CD14-positive monocyte (primary cell): ENCODE results near the gene AOPEP. TPM values are rescaled to one million over a fixed set of nuclear protein-coding genes. Genes with fewer than 3 reads are reported as not detected.

Source experiments
- DNase-seq, 3 donors: peaks; one replicate each; pipeline ENCODE4 v3.0.0-alpha.2; 2011 to 2022
- H2AFZ ChIP-seq: 2 replicates; pipeline ENCODE4 v1.6.0; 2012; ENCODE audit warnings: mild to moderate bottlenecking, low read depth, low read length, inconsistent platforms; ENCODE audit not compliant: insufficient read depth, poor library complexity, severe bottlenecking
- H3K27ac ChIP-seq, 2 donors: 1 replicate in 1 of 2; 2 replicates in 1 of 2; pipeline ENCODE4 v1.5.1; 2012 to 2013; ENCODE audit warnings: low read length in 2 of 2, control low read depth in 1 of 2, inconsistent platforms in 1 of 2, low read depth in 1 of 2, mild to moderate bottlenecking in 1 of 2
- H3K27me3 ChIP-seq, 2 donors: one replicate each; pipeline versions ENCODE4 v1.6.0 to v1.6.1; 2011 to 2013; ENCODE audit warnings: low read length in 2 of 2; ENCODE audit not compliant: control insufficient read depth in 2 of 2, insufficient read depth in 2 of 2
- H3K36me3 ChIP-seq, 2 donors: replicated peaks in 1 of 2; 1 replicate in 1 of 2; 2 replicates in 1 of 2; pipeline versions ENCODE4 v1.5.1 to v1.6.1; 2012 to 2013; ENCODE audit warnings: low read length in 2 of 2, control low read depth in 1 of 2, inconsistent platforms in 1 of 2, mild to moderate bottlenecking in 1 of 2; ENCODE audit not compliant: insufficient read depth in 2 of 2, control insufficient read depth in 1 of 2
- H3K4me1 ChIP-seq, 2 donors: 1 replicate in 1 of 2; 2 replicates in 1 of 2; pipeline versions ENCODE4 v1.5.1 to v1.6.1; 2012 to 2013; ENCODE audit warnings: low read length in 2 of 2, control low read depth in 1 of 2, inconsistent platforms in 1 of 2, mild to moderate bottlenecking in 1 of 2, moderate library complexity in 1 of 2; ENCODE audit not compliant: insufficient read depth in 2 of 2, control insufficient read depth in 1 of 2
- H3K4me2 ChIP-seq: replicated peaks from 2 replicates; pipeline ENCODE3; 2012; ENCODE audit warnings: low read length, moderate library complexity, mild to moderate bottlenecking; ENCODE audit not compliant: poor library complexity, severe bottlenecking; ENCODE audit errors: extremely low read depth
- H3K4me3 ChIP-seq, 3 experiments: fragments of 200-600 bp in 1 of 3; sonication (generic) in 1 of 3; replicated peaks in 1 of 3; 1 replicate in 2 of 3; 2 replicates in 1 of 3; pipeline ENCODE4 v1.5.1; 2011 to 2013; ENCODE audit warnings: low read length in 3 of 3, mild to moderate bottlenecking in 3 of 3, control low read depth in 2 of 3, low read depth in 2 of 3, inconsistent platforms in 1 of 3, moderate library complexity in 1 of 3
- H3K79me2 ChIP-seq: 2 replicates; pipeline ENCODE4 v1.6.0; 2012; ENCODE audit warnings: mild to moderate bottlenecking, control low read depth, inconsistent platforms, low read length, moderate library complexity; ENCODE audit not compliant: insufficient read depth
- H3K9ac ChIP-seq: 2 replicates; pipeline ENCODE4 v1.6.0; 2017; ENCODE audit warnings: low read length, mild to moderate bottlenecking; ENCODE audit not compliant: insufficient read depth, poor library complexity, severe bottlenecking
- H3K9me3 ChIP-seq, 2 donors: replicated peaks in 1 of 2; 1 replicate in 1 of 2; 2 replicates in 1 of 2; pipeline versions ENCODE4 v1.5.1 to v1.6.1; 2012 to 2013; ENCODE audit warnings: low read length in 2 of 2, control low read depth in 1 of 2; ENCODE audit not compliant: control insufficient read depth in 1 of 2, insufficient read depth in 1 of 2
- H4K20me1 ChIP-seq: 2 replicates; pipeline ENCODE4 v1.6.0; 2012; ENCODE audit warnings: mild to moderate bottlenecking, low read length, control low read depth, moderate library complexity; ENCODE audit not compliant: insufficient read depth
- H3K27ac Mint-ChIP-seq, 7 donors: one replicate each; pipeline ENCODE4 v1.8.0; 2020; ENCODE audit warnings: mild to moderate bottlenecking in 7 of 7, mixed read lengths in 7 of 7, moderate library complexity in 6 of 7, inconsistent platforms in 2 of 7
- H3K27me3 Mint-ChIP-seq, 3 donors: one replicate each; pipeline ENCODE4 v1.8.0; 2021 to 2022; ENCODE audit warnings: low read depth in 3 of 3, mild to moderate bottlenecking in 3 of 3, mixed read lengths in 3 of 3, moderate library complexity in 3 of 3, inconsistent platforms in 1 of 3
- H3K36me3 Mint-ChIP-seq, 2 donors: one replicate each; pipeline ENCODE4 v1.8.0; 2020; ENCODE audit warnings: mixed read lengths in 2 of 2, inconsistent platforms in 1 of 2, mild to moderate bottlenecking in 1 of 2
- H3K4me1 Mint-ChIP-seq: one replicate; pipeline ENCODE4 v1.8.0; 2020; ENCODE audit warnings: mild to moderate bottlenecking, mixed read lengths
- H3K4me3 Mint-ChIP-seq, 2 donors: one replicate each; pipeline ENCODE4 v1.8.0; 2020; ENCODE audit warnings: mild to moderate bottlenecking in 2 of 2, mixed read lengths in 2 of 2, moderate library complexity in 1 of 2
- H3K9me3 Mint-ChIP-seq, 7 donors: one replicate each; pipeline ENCODE4 v1.8.0; 2020 to 2022; ENCODE audit warnings: mixed read lengths in 7 of 7, mild to moderate bottlenecking in 6 of 7, moderate library complexity in 6 of 7, inconsistent platforms in 2 of 7
- WGBS: methylation state at CpG from one replicate; pipeline ENCODE4 v1.1.5; 2013; ENCODE audit warnings: missing lambda C conversion rate; ENCODE audit not compliant: insufficient coverage; 5-methylcytosine and 5-hydroxymethylcytosine counted together
- intact Hi-C, 2 donors: fragments of 100-400 bp; cut with micrococcal nuclease; formaldehyde crosslinking; loops; one replicate each; pipeline versions ENCODE4 v1.15.0 to v1.15.1; 2023
- polyA plus RNA-seq, 3 donors: library from polyadenylated mRNA; depleted of rRNA in 1 of 3; unstranded in 2 of 3; stranded (reverse) in 1 of 3; fragments of 300-500 nt in 2 of 3; fragments of >200 nt in 1 of 3; fragmentation: Illumina TruSeq in 2 of 3; gene quantifications; 1 replicate in 2 of 3; 2 replicates in 1 of 3; pipeline ENCODE4 v1.2.3, GENCODE V29; 2012 to 2021
- TF ChIP-seq, protein P1 (sequence below): fragments of 200-600 bp; IDR thresholded peaks from one replicate; pipeline ENCODE4 v1.8.0; 2022; ENCODE audit warnings: antibody characterized with exemption, mild to moderate bottlenecking

AOPEP gene
- polyA plus RNA-seq, 3 donors, result 3.0 to 4.1 (median 3.1) TPM

DNA sequence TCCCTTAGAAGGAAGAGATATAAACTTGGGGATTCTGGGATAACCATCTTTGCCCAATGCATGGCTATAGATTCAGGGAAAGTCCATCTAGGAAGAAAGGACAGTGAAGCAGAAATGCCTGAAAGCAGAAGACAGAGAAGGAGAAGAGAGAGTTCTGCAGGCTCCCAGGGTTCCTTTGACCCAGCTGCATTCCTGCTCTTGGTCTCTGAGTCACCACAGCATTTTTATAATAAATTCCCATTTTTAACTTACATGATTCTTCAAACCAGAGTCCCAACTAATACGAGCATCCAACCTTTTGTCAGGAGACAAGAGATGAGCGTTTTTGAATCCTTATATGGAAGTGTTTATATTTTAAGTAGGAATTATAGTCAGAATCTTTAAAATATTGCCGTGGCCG, 12.0 kb upstream of the AOPEP start:
- no peaks in the 10 kb centered on the region for H3K79me2 ChIP-seq
- Mint-ChIP-seq H3K9me3 (peaks cover 9 to 20% (median 13%) of the 10 kb centered on the region in 7 donors), H3K27ac (no peak overlapping the region), H3K27me3 (peaks cover 8 to 13% (median 11%) of the 10 kb centered on the region in 3 donors), H3K4me3 (no peak overlapping the region), H3K4me1 (no peaks in the 10 kb centered on the region), H3K36me3 (no peaks in the 10 kb centered on the region)
- no peaks in the 10 kb centered on the region for H4K20me1 ChIP-seq
- TF ChIP-seq, protein P1, sequence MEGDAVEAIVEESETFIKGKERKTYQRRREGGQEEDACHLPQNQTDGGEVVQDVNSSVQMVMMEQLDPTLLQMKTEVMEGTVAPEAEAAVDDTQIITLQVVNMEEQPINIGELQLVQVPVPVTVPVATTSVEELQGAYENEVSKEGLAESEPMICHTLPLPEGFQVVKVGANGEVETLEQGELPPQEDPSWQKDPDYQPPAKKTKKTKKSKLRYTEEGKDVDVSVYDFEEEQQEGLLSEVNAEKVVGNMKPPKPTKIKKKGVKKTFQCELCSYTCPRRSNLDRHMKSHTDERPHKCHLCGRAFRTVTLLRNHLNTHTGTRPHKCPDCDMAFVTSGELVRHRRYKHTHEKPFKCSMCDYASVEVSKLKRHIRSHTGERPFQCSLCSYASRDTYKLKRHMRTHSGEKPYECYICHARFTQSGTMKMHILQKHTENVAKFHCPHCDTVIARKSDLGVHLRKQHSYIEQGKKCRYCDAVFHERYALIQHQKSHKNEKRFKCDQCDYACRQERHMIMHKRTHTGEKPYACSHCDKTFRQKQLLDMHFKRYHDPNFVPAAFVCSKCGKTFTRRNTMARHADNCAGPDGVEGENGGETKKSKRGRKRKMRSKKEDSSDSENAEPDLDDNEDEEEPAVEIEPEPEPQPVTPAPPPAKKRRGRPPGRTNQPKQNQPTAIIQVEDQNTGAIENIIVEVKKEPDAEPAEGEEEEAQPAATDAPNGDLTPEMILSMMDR, result no peak
- no peak overlapping the region for H3K4me2 ChIP-seq
- no peak overlapping the region for H3K27ac ChIP-seq
- no peak for DNase-seq
- 100% methylated on average over 2 of the region's 4 CpGs for WGBS
- no peak overlapping the region for H2AFZ ChIP-seq
- no peaks in the 10 kb centered on the region for H3K36me3 ChIP-seq
- intact Hi-C loops, result no loop called here
- H3K9me3 ChIP-seq, result peaks cover 10 to 13% of the 10 kb centered on the region in 2 donors
- no peak overlapping the region for H3K4me3 ChIP-seq
- no peak overlapping the region for H3K9ac ChIP-seq
- H3K4me1 ChIP-seq, result no peaks in the 10 kb centered on the region
- H3K27me3 ChIP-seq, result peaks cover 0 to 3% of the 10 kb centered on the region in 2 donors

GRCh38 chr9:94717761-94718160, 8.7 kb upstream of the AOPEP start:
- no peaks in the 10 kb centered on the region for H3K79me2 ChIP-seq
- peaks cover 10 to 13% of the 10 kb centered on the region in 2 donors for H3K9me3 ChIP-seq
- peaks cover 0 to 3% of the 10 kb centered on the region in 2 donors for H3K27me3 ChIP-seq
- H3K36me3 ChIP-seq, result no peaks in the 10 kb centered on the region
- H2AFZ ChIP-seq, result no peak overlapping the region
- no peak overlapping the region for H3K4me2 ChIP-seq
- DNase-seq, result peak; percentile 4 to 22 (median 4)
- intact Hi-C loops, result no loop called here
- Mint-ChIP-seq H3K36me3 (no peaks in the 10 kb centered on the region), H3K9me3 (peaks cover 9 to 20% (median 13%) of the 10 kb centered on the region in 7 donors), H3K27me3 (peaks cover 4 to 11% (median 8%) of the 10 kb centered on the region in 3 donors), H3K27ac (no peak overlapping the region), H3K4me1 (no peaks in the 10 kb centered on the region), H3K4me3 (no peak overlapping the region)
- H3K27ac ChIP-seq, result no peak overlapping the region
- no peaks in the 10 kb centered on the region for H3K4me1 ChIP-seq
- TF ChIP-seq, protein P1, result no peak
- WGBS, result no CpG with 5 or more reads among the region's 3 CpGs
- no peak overlapping the region for H3K4me3 ChIP-seq
- H3K9ac ChIP-seq, result no peak overlapping the region
- no peaks in the 10 kb centered on the region for H4K20me1 ChIP-seq
